ENCODE data around the gene ZNF500. TPM values are rescaled to one million over a fixed set of nuclear protein-coding genes. Genes with fewer than 3 reads are reported as not detected.

ZNF500 gene
- total RNA-seq, 1 experiment from 2014 or later, result 20.1 TPM

- Histone ChIP-seq H2AFZ (ENCODE audit: low read depth, low read length, poor library complexity, severe bottlenecking) (no peak overlapping the region), H3K9ac (ENCODE audit: low read length) (no peak overlapping the region), H3K9me3 (ENCODE audit: control insufficient read depth in 1 of 2, insufficient read depth in 1 of 2, low read depth in 1 of 2, low read length in 2 of 2) (no peaks in the 10 kb centered on the region), H3K79me2 (ENCODE audit: insufficient read depth, low read length) (no peaks in the 10 kb centered on the region), H3K4me3 (replicated peaks in 1 of 2; ENCODE audit: low read depth in 1 of 2, low read length in 2 of 2) (no peak overlapping the region), H3K4me2 (ENCODE audit: low read length) (no peak overlapping the region), H3K9me2 (ENCODE audit: insufficient read depth) (no peaks in the 10 kb centered on the region), H3K27me3 (ENCODE audit: insufficient read depth, low read length) (no peaks in the 10 kb centered on the region), H4K20me1 (ENCODE audit: insufficient read depth) (no peaks in the 10 kb centered on the region), H3K4me1 (ENCODE audit: control insufficient read depth in 1 of 2, insufficient read depth in 2 of 2, low read length in 2 of 2) (peaks cover 3 to 12% of the 10 kb centered on the region in 2 experiments; a peak in 3 of 4 replicates), H3K27ac (ENCODE audit: low read depth, low read length) (no peak overlapping the region), H3K36me3 (ENCODE audit: control insufficient read depth in 1 of 2, insufficient read depth in 2 of 2, low read length in 2 of 2) (no peaks in the 10 kb centered on the region)
- ChIA-PET CTCF (no interaction called here), RAD21 (ENCODE audit: low non-redundant PET in 1 of 2, low total read pairs in 2 of 2, uncharacterized antibody in 2 of 2, unreplicated experiment in 2 of 2) (no interaction called here), POLR2A (no interaction called here)
- intact Hi-C loops (cut with micrococcal nuclease), result no loop called here
- TF ChIP-seq CTCF (IDR thresholded peaks at IDR 0.05 in 2 of 3, conservative IDR thresholded peaks at IDR 0.05 in 1 of 3; ENCODE audit: borderline replicate concordance in 1 of 3, insufficient read depth in 1 of 3, low read depth in 2 of 3, low read length in 2 of 3) (no peak), REST (IDR thresholded peaks at IDR 0.05; ENCODE audit: low read depth) (no peak), CEBPB (IDR thresholded peaks at IDR 0.05; ENCODE audit: low read depth) (no peak), YY1 (IDR thresholded peaks at IDR 0.05; ENCODE audit: extremely low read depth, insufficient replicate concordance, low read depth, low read length) (no peak), MAX (IDR thresholded peaks at IDR 0.05) (no peak)
- BruUV-seq (replicated peaks), result no TSS peak
- DNase-seq (ENCODE audit: low read depth, low spot score), result no peak
- ATAC-seq, result no peak
Measured at GRCh38 chr16:4776141-4776705, 9.3 kb upstream of the ZNF500 start.
